GM12878 (cell line): ENCODE measurements around the gene COL1A2. TPM values are rescaled to one million over a fixed set of nuclear protein-coding genes. Genes with fewer than 3 reads are reported as not detected.

Source experiments
- ATAC-seq: fragments of 200-7000 bp; cut with Tn5 transposase; 3 replicates; pipeline ENCODE4 v1.9.1; 2020; ENCODE audit warnings: mild to moderate bottlenecking, moderate library complexity
- BruUV-seq: library from RNA; stranded (reverse); fragments of 400-500 nt; replicated peaks from 2 replicates; lab custom pipeline; 2021; lab: Mats Ljungman, UMichigan
- CTCF ChIA-PET: fragments of 300-600 bp; sonication (Branson Sonifier 250); formaldehyde crosslinking; extraction: SDS; loops from one replicate; lab custom pipeline; 2021; ENCODE audit warnings: inconsistent platforms; lab: Yijun Ruan, JAX
- POLR2A ChIA-PET: fragments of 350-600 bp; formaldehyde crosslinking; extraction: SDS; loops from one replicate; lab custom pipeline; 2021; ENCODE audit warnings: inconsistent platforms; lab: Charles Lee
- RAD21 ChIA-PET: fragments of 300-600 bp; sonication (Branson Sonifier 250); formaldehyde crosslinking; loops from one replicate; lab custom pipeline; 2023; ENCODE audit warnings: antibody characterized with exemption; ENCODE audit not compliant: unreplicated experiment; lab: Charles Lee
- SMC1A ChIA-PET: fragments of 300-600 bp; sonication (Branson Sonifier 250); formaldehyde crosslinking; loops from one replicate; lab custom pipeline; 2023; ENCODE audit not compliant: unreplicated experiment, uncharacterized antibody; lab: Charles Lee
- DNase-seq: peaks from one replicate; pipeline ENCODE4 v3.0.0-alpha.2; 2011; ENCODE audit warnings: low read depth, low spot score
- FAIRE-seq: peaks from 3 replicates; lab custom pipeline; 2011; peaks lifted over from hg19 to GRCh38; lab: Jason Lieb, UNC
- H2AFZ ChIP-seq: 2 replicates; pipeline ENCODE4 v1.6.0; 2011; ENCODE audit warnings: low read depth, low read length, control low read depth; ENCODE audit not compliant: control insufficient read depth
- H3K27ac ChIP-seq: 2 replicates; pipeline ENCODE4 v1.5.1; 2011; ENCODE audit warnings: control low read depth; ENCODE audit not compliant: control insufficient read depth, insufficient read depth
- H3K27me3 ChIP-seq, 2 experiments: replicated peaks in 1 of 2; 2 replicates each; pipeline versions ENCODE4 v1.6.0 to v1.6.1; 2011; ENCODE audit warnings: low read length in 1 of 2; ENCODE audit not compliant: control insufficient read depth in 2 of 2, insufficient read depth in 2 of 2
- H3K36me3 ChIP-seq, 2 experiments: 2 replicates each; pipeline ENCODE4 v1.5.1; 2011; ENCODE audit warnings: low read length in 1 of 2; ENCODE audit not compliant: control insufficient read depth in 2 of 2, insufficient read depth in 2 of 2
- H3K4me1 ChIP-seq: 2 replicates; pipeline ENCODE4 v1.6.1; 2011; ENCODE audit warnings: mild to moderate bottlenecking, low read length, moderate library complexity, mixed read lengths; ENCODE audit not compliant: control insufficient read depth, insufficient read depth
- H3K4me2 ChIP-seq: 2 replicates; pipeline ENCODE4 v1.6.0; 2011; ENCODE audit warnings: control low read depth; ENCODE audit not compliant: control insufficient read depth, insufficient read depth
- H3K4me3 ChIP-seq: fragments of 200-600 bp; sonication (generic); 2 replicates; pipeline ENCODE4 v1.5.1; 2016
- H3K79me2 ChIP-seq: 2 replicates; pipeline ENCODE4 v1.6.0; 2011; ENCODE audit warnings: low read length; ENCODE audit not compliant: control insufficient read depth, insufficient read depth
- H3K9ac ChIP-seq: 2 replicates; pipeline ENCODE4 v1.8.0; 2011; ENCODE audit warnings: low read length, control low read depth, mixed read lengths; ENCODE audit not compliant: control insufficient read depth, insufficient read depth
- H3K9me3 ChIP-seq: replicated peaks from 3 replicates; pipeline ENCODE4 v1.5.1; 2011; ENCODE audit warnings: mild to moderate bottlenecking, low read length; ENCODE audit not compliant: control insufficient read depth, insufficient read depth
- H4K20me1 ChIP-seq: 2 replicates; pipeline ENCODE4 v1.6.0; 2011; ENCODE audit not compliant: control insufficient read depth, insufficient read depth
- BACH1 ChIP-seq: fragments of 450-650 bp; IDR thresholded peaks from 2 replicates; pipeline ENCODE4 v1.6.1; 2017; ENCODE audit warnings: mild to moderate bottlenecking, borderline replicate concordance
- CHD4 ChIP-seq: fragments of 200-600 bp; sonication (generic); IDR thresholded peaks from 2 replicates; pipeline ENCODE4 v1.6.1; 2016; ENCODE audit warnings: mild to moderate bottlenecking
- CREB1 ChIP-seq: IDR thresholded peaks from 2 replicates; pipeline ENCODE4 v1.6.1; 2012; ENCODE audit warnings: low read depth, mild to moderate bottlenecking, inconsistent platforms
- HDAC2 ChIP-seq: fragments of 200-600 bp; sonication (generic); IDR thresholded peaks from 2 replicates; pipeline ENCODE4 v1.6.1; 2017
- KDM1A ChIP-seq: fragments of 200-600 bp; sonication (generic); IDR thresholded peaks from 2 replicates; pipeline ENCODE4 v1.6.1; 2016; ENCODE audit warnings: borderline replicate concordance
- PAX5 ChIP-seq: IDR thresholded peaks from 2 replicates; pipeline ENCODE4 v1.6.1; 2011; ENCODE audit warnings: low read depth, low read length, borderline replicate concordance
- RELA ChIP-seq: fragments of 450-650 bp; IDR thresholded peaks from 2 replicates; pipeline ENCODE4 v1.8.0; 2014; ENCODE audit warnings: borderline replicate concordance; ENCODE audit not compliant: partially characterized antibody
- SIN3A ChIP-seq: IDR thresholded peaks from 2 replicates; pipeline ENCODE4 v1.6.1; 2012; ENCODE audit warnings: low read depth, low read length, improper control_type of control experiment
- TCF7 ChIP-seq: IDR thresholded peaks from 2 replicates; pipeline ENCODE4 v1.6.1; 2014; ENCODE audit warnings: antibody characterized with exemption, borderline replicate concordance
- YY1 ChIP-seq: IDR thresholded peaks from 2 replicates; pipeline ENCODE4 v1.6.1; 2011; ENCODE audit warnings: low read depth, mild to moderate bottlenecking, low read length
- ZSCAN29 ChIP-seq: fragments of 450-650 bp; IDR thresholded peaks from 2 replicates; pipeline ENCODE4 v1.6.1; 2017; ENCODE audit warnings: mild to moderate bottlenecking, moderate library complexity
- WGBS: methylation state at CpG from one replicate; pipeline ENCODE4 v1.1.6; 2016; ENCODE audit warnings: low lambda C conversion rate; ENCODE audit not compliant: insufficient replicate concordance, insufficient coverage; ENCODE audit errors: missing lambda C conversion rate; 5-methylcytosine and 5-hydroxymethylcytosine counted together
- in situ Hi-C: fragments of 300-500 bp; cut with MboI; formaldehyde crosslinking; loops from 9 replicates; pipeline ENCODE4 v1.14.3; 2018; ENCODE audit warnings: mixed read lengths
- intact Hi-C: fragments of 100-400 bp; cut with micrococcal nuclease; formaldehyde crosslinking; loops from one replicate; pipeline ENCODE4 v1.14.2; 2022; ENCODE audit not compliant: unreplicated experiment
- polyA plus RNA-seq, 11 experiments: library from polyadenylated mRNA; depleted of rRNA in 4 of 11; unstranded in 6 of 11; stranded (reverse) in 5 of 11; fragments of >200 nt; fragmentation: Nextera tagmentation in 4 of 11; fragmentation: Illumina TruSeq in 1 of 11; extraction: Ambion mirVana in 4 of 11; extraction: Trizol in 1 of 11; gene quantifications; 1 replicate in 1 of 11; 2 replicates in 10 of 11; pipeline versions ENCODE4 v1.2.1 to v1.2.3, GENCODE V29; 2011 to 2016; ENCODE audit warnings: inconsistent platforms in 2 of 11, missing spikeins in 2 of 11, low read depth in 1 of 11
- total RNA-seq, 4 experiments: library from RNA; depleted of rRNA in 3 of 4; stranded (reverse); fragments of >200 nt in 3 of 4; fragmentation: Illumina TruSeq in 1 of 4; extraction: Trizol in 1 of 4; gene quantifications; 2 replicates each; pipeline versions ENCODE4 v1.2.1 to v1.2.3, GENCODE V29; 2013 to 2021
- TF ChIP-seq, protein P1 (sequence below): fragments of 450-650 bp; IDR thresholded peaks from 2 replicates; pipeline ENCODE4 v1.6.1; 2016; ENCODE audit warnings: mild to moderate bottlenecking, moderate library complexity, borderline replicate concordance
- TF ChIP-seq, protein P2 (sequence below): IDR thresholded peaks from 2 replicates; pipeline ENCODE4 v1.6.1; 2012; ENCODE audit warnings: low read depth, low read length, improper control_type of control experiment

The COL1A2 gene
- total and polyA plus RNA-seq, 10 of the 15 experiments (the other 5 are each of a cell fraction or from before 2014, with no cell fraction given) = 0.03 to 2.5 (median 0.76) TPM; not detected in 4

DNA sequence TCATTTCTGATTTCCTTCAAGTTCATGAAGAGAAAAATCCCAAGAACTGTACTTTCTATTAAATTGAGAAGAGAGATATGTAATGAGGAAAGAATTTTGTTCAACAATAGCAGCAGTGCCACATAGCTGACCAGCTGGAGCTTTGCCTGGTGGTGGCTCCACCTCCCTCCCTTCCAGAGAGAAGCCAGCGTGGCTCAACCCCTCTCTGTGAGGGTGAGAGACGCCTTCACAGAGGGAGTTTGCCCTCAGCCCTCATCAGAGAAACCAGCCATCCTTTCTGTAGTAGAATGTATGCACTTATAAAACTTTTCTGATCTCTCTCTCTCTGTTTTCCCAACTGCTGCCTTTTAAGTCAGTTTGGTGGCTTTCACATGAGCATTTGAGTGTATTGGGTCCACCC is 20.5 kb upstream of the COL1A2 start:
- no peaks in the 10 kb centered on the region for H3K27me3 ChIP-seq
- TF ChIP-seq HDAC2 = no peak
- TF ChIP-seq, protein P1, sequence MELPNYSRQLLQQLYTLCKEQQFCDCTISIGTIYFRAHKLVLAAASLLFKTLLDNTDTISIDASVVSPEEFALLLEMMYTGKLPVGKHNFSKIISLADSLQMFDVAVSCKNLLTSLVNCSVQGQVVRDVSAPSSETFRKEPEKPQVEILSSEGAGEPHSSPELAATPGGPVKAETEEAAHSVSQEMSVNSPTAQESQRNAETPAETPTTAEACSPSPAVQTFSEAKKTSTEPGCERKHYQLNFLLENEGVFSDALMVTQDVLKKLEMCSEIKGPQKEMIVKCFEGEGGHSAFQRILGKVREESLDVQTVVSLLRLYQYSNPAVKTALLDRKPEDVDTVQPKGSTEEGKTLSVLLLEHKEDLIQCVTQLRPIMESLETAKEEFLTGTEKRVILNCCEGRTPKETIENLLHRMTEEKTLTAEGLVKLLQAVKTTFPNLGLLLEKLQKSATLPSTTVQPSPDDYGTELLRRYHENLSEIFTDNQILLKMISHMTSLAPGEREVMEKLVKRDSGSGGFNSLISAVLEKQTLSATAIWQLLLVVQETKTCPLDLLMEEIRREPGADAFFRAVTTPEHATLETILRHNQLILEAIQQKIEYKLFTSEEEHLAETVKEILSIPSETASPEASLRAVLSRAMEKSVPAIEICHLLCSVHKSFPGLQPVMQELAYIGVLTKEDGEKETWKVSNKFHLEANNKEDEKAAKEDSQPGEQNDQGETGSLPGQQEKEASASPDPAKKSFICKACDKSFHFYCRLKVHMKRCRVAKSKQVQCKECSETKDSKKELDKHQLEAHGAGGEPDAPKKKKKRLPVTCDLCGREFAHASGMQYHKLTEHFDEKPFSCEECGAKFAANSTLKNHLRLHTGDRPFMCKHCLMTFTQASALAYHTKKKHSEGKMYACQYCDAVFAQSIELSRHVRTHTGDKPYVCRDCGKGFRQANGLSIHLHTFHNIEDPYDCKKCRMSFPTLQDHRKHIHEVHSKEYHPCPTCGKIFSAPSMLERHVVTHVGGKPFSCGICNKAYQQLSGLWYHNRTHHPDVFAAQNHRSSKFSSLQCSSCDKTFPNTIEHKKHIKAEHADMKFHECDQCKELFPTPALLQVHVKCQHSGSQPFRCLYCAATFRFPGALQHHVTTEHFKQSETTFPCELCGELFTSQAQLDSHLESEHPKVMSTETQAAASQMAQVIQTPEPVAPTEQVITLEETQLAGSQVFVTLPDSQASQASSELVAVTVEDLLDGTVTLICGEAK = no peak
- no peak for TF ChIP-seq CHD4
- no peak for TF ChIP-seq BACH1
- no peak for TF ChIP-seq TCF7
- no peak for TF ChIP-seq YY1
- TF ChIP-seq PAX5 = no peak
- no peak for TF ChIP-seq SIN3A
- TF ChIP-seq KDM1A = no peak
- TF ChIP-seq ZSCAN29 = no peak
- no peak for TF ChIP-seq RELA
- TF ChIP-seq, protein P2, sequence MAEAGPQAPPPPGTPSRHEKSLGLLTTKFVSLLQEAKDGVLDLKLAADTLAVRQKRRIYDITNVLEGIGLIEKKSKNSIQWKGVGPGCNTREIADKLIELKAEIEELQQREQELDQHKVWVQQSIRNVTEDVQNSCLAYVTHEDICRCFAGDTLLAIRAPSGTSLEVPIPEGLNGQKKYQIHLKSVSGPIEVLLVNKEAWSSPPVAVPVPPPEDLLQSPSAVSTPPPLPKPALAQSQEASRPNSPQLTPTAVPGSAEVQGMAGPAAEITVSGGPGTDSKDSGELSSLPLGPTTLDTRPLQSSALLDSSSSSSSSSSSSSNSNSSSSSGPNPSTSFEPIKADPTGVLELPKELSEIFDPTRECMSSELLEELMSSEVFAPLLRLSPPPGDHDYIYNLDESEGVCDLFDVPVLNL = no peak
- no peak for TF ChIP-seq CREB1
- TF ChIP-seq, all 136 proteins: peak for 0
- Histone ChIP-seq H3K4me2 (no peak overlapping the region), H3K27ac (no peak overlapping the region), H2AFZ (no peak overlapping the region), H4K20me1 (no peaks in the 10 kb centered on the region), H3K9ac (no peak overlapping the region), H3K36me3 (no peaks in the 10 kb centered on the region), H3K4me3 (no peak overlapping the region), H3K4me1 (no peaks in the 10 kb centered on the region), H3K79me2 (no peaks in the 10 kb centered on the region), H3K9me3 (no peaks in the 10 kb centered on the region)
- in situ Hi-C loops = no loop called here
- ChIA-PET POLR2A (no interaction called here), CTCF (no interaction called here), RAD21 (no interaction called here), SMC1A (no interaction called here)
- intact Hi-C loops = no loop called here
- ATAC-seq (no peak), DNase-seq (no peak), FAIRE-seq (no peak)
- BruUV-seq = no TSS peak
- WGBS = 0% methylated on average over 2 of the region's 2 CpGs
